GM18868 (cell line): Measurements from ENCODE around the gene FOXK2.
"Not testable (repeated sequence)": the region's sequence is repeated elsewhere in the genome, so short reads cannot be mapped to it uniquely, and the experiment has no call there.

Experiments
- ATAC-seq: cut with Tn5 transposase; IDR thresholded peaks from one replicate; pipeline ENCODE4 v1.9.1; 2021; ENCODE audit warnings: mild to moderate bottlenecking, moderate library complexity; ENCODE audit not compliant: unreplicated experiment

Gene FOXK2

GRCh38 chr17:82528484-82529265, 9.1 kb downstream of the FOXK2 start:
- no peak for ATAC-seq

GRCh38 chr17:82529914-82530300, 10.4 kb downstream of the FOXK2 start:
- no peak for ATAC-seq

- no peak for ATAC-seq
These were observed 11.9 kb downstream of the FOXK2 start for GRCh38 chr17:82531431-82531881.

GRCh38 chr17:82534401-82534812, 14.9 kb downstream of the FOXK2 start:
- no peak for ATAC-seq

GRCh38 chr17:82536512-82537201, 17.1 kb downstream of the FOXK2 start:
- ATAC-seq, result no peak

GRCh38 chr17:82537228-82537627, 17.7 kb downstream of the FOXK2 start:
- ATAC-seq, result not testable (repeated sequence)

- not testable (repeated sequence) for ATAC-seq
These were observed 19.5 kb downstream of the FOXK2 start for GRCh38 chr17:82539076-82539475.

GRCh38 chr17:82542439-82542838, 22.9 kb downstream of the FOXK2 start:
- no peak for ATAC-seq

- no peak for ATAC-seq
These were observed 25.0 kb downstream of the FOXK2 start for GRCh38 chr17:82544431-82545070.

- no peak for ATAC-seq
These were observed 25.5 kb downstream of the FOXK2 start for GRCh38 chr17:82545071-82545462.

- ATAC-seq, result no peak
These were observed 28.4 kb downstream of the FOXK2 start for GRCh38 chr17:82547981-82548380.

- ATAC-seq, result no peak
These were observed 29.3 kb downstream of the FOXK2 start for GRCh38 chr17:82548681-82549303.

- peak; percentile 89 for ATAC-seq
These were observed 32.4 kb downstream of the FOXK2 start for GRCh38 chr17:82551779-82552457.

- no peak for ATAC-seq
These were observed 33.0 kb downstream of the FOXK2 start for GRCh38 chr17:82552580-82552979.

GRCh38 chr17:82553210-82553930, 33.8 kb downstream of the FOXK2 start:
- ATAC-seq, result no peak

GRCh38 chr17:82557510-82557909, 38.0 kb downstream of the FOXK2 start:
- ATAC-seq, result not testable (repeated sequence)

GRCh38 chr17:82559566-82560251, 40.2 kb downstream of the FOXK2 start:
- no peak for ATAC-seq

GRCh38 chr17:82560252-82560642, 40.7 kb downstream of the FOXK2 start:
- no peak for ATAC-seq

- ATAC-seq, result no peak
These were observed 41.4 kb downstream of the FOXK2 start for GRCh38 chr17:82560802-82561428.
